ENCODE measurements around the gene HJURP. TPM values are rescaled to one million over a fixed set of nuclear protein-coding genes. Genes with fewer than 3 reads are reported as not detected.

HJURP gene
- total and polyA plus RNA-seq, 9 of the 15 experiments (the other 6 are each of a cell fraction or from before 2014, with no cell fraction given), result 13.8 to 102 (median 28.3) TPM

DNA sequence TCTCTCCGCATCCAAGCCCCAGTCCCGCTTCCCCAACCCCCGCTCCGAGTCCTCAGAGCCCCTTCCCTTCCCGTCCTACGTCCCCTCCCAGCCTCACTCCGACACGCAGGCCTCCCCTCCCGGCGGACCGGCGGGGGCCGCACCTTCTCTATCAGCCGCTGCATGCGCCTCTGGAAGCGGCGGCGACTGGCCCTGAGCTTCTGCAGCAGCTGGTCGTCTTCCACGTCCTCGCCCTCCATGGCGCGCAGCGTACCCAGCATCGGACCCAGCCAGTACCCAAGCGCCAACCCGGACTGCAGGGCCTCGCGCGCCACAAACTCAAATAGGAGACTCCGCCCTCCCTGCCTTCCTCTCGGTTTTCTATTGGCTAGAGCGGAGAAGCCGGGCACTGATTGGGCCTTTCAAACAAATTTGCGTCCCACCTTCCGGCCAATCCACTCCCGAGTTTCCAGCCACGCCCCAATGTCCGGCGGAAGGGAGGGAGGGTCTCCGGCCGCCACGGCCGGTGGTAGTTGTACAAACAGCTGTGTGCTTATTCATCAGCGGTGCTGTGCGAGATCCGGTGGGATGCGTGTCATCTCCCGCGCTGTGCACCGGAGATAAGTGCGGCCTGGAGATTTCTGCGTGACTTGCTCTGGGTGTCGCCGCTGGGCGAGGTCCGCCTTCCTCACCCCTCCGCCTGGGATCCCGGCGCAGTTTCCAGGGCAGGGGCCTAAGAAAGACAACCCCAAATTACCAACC lies at the start of gene HJURP (continued):
- TF ChIP-seq STAG1 (CRISPR knock-in tag; IDR thresholded peaks at IDR 0.05; ENCODE audit: borderline replicate concordance) (0 out of 2 replicates have a peak, but pooled peaks have one; percentile 7), POLR2H (tag; IDR thresholded peaks at IDR 0.05; ENCODE audit: low read depth) (peak; percentile 81), DACH1 (IDR thresholded peaks at IDR 0.05; ENCODE audit: partially characterized antibody) (peak; percentile 87), ZNF717 (CRISPR knock-in tag; IDR thresholded peaks at IDR 0.05) (no peak), ZNF174 (CRISPR knock-in tag; IDR thresholded peaks at IDR 0.05) (no peak), NFE2 (IDR thresholded peaks at IDR 0.05; ENCODE audit: low read depth) (peak; percentile 76), RFX5 (IDR thresholded peaks at IDR 0.05; ENCODE audit: low read depth, low read length) (no peak), EP300 (IDR thresholded peaks at IDR 0.05; ENCODE audit: low read length) (peak; percentile 77), MYC (IDR thresholded peaks at IDR 0.05; ENCODE audit: low read depth, low read length) (peak; percentile 45; the same call in 1 of the 2 replicates), MYC (CRISPR knock-in tag; IDR thresholded peaks at IDR 0.05; ENCODE audit: borderline replicate concordance, low read depth) (no peak), ATF7 (IDR thresholded peaks at IDR 0.05) (peak; percentile 67; the same call in 1 of the 2 replicates), KDM5B (IDR thresholded peaks at IDR 0.05; ENCODE audit: insufficient replicate concordance, low read depth, low read length) (peak; percentile 52)
- TF ChIP-seq, protein P1, sequence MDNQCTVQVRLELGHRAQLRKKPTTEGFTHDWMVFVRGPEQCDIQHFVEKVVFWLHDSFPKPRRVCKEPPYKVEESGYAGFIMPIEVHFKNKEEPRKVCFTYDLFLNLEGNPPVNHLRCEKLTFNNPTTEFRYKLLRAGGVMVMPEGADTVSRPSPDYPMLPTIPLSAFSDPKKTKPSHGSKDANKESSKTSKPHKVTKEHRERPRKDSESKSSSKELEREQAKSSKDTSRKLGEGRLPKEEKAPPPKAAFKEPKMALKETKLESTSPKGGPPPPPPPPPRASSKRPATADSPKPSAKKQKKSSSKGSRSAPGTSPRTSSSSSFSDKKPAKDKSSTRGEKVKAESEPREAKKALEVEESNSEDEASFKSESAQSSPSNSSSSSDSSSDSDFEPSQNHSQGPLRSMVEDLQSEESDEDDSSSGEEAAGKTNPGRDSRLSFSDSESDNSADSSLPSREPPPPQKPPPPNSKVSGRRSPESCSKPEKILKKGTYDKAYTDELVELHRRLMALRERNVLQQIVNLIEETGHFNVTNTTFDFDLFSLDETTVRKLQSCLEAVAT (IDR thresholded peaks at IDR 0.05), result peak; percentile 79; a peak in 1 of 4 replicates
- TF ChIP-seq, protein P2, sequence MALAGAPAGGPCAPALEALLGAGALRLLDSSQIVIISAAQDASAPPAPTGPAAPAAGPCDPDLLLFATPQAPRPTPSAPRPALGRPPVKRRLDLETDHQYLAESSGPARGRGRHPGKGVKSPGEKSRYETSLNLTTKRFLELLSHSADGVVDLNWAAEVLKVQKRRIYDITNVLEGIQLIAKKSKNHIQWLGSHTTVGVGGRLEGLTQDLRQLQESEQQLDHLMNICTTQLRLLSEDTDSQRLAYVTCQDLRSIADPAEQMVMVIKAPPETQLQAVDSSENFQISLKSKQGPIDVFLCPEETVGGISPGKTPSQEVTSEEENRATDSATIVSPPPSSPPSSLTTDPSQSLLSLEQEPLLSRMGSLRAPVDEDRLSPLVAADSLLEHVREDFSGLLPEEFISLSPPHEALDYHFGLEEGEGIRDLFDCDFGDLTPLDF (CRISPR knock-in tag; IDR thresholded peaks at IDR 0.05), result 0 out of 2 replicates have a peak, but pooled peaks have one; percentile 62
- TF ChIP-seq, protein P3, sequence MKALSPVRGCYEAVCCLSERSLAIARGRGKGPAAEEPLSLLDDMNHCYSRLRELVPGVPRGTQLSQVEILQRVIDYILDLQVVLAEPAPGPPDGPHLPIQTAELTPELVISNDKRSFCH (CRISPR knock-in tag; IDR thresholded peaks at IDR 0.05), result no peak
- TF ChIP-seq, protein P3 (tag; IDR thresholded peaks at IDR 0.05), result no peak
- TF ChIP-seq, protein P4, sequence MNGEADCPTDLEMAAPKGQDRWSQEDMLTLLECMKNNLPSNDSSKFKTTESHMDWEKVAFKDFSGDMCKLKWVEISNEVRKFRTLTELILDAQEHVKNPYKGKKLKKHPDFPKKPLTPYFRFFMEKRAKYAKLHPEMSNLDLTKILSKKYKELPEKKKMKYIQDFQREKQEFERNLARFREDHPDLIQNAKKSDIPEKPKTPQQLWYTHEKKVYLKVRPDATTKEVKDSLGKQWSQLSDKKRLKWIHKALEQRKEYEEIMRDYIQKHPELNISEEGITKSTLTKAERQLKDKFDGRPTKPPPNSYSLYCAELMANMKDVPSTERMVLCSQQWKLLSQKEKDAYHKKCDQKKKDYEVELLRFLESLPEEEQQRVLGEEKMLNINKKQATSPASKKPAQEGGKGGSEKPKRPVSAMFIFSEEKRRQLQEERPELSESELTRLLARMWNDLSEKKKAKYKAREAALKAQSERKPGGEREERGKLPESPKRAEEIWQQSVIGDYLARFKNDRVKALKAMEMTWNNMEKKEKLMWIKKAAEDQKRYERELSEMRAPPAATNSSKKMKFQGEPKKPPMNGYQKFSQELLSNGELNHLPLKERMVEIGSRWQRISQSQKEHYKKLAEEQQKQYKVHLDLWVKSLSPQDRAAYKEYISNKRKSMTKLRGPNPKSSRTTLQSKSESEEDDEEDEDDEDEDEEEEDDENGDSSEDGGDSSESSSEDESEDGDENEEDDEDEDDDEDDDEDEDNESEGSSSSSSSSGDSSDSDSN (IDR thresholded peaks at IDR 0.05; ENCODE audit: borderline replicate concordance in 1 of 2, low read depth in 2 of 2, low read length in 2 of 2), result peak; percentile 19 to 26; a peak in 1 of 4 replicates
- TF ChIP-seq, protein P5, sequence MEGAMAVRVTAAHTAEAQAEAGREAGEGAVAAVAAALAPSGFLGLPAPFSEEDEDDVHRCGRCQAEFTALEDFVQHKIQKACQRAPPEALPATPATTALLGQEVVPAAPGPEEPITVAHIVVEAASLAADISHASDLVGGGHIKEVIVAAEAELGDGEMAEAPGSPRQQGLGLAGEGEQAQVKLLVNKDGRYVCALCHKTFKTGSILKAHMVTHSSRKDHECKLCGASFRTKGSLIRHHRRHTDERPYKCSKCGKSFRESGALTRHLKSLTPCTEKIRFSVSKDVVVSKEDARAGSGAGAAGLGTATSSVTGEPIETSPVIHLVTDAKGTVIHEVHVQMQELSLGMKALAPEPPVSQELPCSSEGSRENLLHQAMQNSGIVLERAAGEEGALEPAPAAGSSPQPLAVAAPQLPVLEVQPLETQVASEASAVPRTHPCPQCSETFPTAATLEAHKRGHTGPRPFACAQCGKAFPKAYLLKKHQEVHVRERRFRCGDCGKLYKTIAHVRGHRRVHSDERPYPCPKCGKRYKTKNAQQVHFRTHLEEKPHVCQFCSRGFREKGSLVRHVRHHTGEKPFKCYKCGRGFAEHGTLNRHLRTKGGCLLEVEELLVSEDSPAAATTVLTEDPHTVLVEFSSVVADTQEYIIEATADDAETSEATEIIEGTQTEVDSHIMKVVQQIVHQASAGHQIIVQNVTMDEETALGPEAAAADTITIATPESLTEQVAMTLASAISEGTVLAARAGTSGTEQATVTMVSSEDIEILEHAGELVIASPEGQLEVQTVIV (CRISPR knock-in tag; IDR thresholded peaks at IDR 0.05; ENCODE audit: borderline replicate concordance), result no peak

Measured in K562 (cell line).